Inferior parietal cortex (tissue), 1 donor: Measurements from ENCODE around the gene ZBED4.

Experiments used
- DNase-seq: peaks from one replicate; pipeline ENCODE4 v3.0.0-alpha.2; 2016; ENCODE audit errors: extremely low spot score

Gene ZBED4

GRCh38 chr22:49900441-49901230 lies 47.0 kb downstream of the ZBED4 start:
- no peak for DNase-seq

DNA sequence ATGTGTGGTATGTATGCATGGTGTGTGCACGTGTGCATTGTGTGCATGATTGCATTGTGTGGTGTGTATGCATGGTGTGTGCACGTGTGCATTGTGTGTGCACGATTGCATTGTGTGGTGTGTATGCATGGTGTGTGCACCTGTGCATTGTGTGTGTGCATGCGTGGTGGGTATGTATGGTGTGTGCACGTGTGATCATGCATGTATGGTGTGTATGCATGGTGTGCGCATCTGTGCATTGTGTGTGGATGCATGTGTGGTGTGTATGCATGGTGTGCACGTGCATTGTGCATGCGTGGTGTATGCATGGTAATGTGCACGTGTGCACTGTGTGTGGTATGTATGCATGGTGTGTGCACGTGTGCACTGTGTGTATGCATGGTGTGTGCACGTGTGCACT lies 47.8 kb downstream of the ZBED4 start:
- DNase-seq: no peak

DNA sequence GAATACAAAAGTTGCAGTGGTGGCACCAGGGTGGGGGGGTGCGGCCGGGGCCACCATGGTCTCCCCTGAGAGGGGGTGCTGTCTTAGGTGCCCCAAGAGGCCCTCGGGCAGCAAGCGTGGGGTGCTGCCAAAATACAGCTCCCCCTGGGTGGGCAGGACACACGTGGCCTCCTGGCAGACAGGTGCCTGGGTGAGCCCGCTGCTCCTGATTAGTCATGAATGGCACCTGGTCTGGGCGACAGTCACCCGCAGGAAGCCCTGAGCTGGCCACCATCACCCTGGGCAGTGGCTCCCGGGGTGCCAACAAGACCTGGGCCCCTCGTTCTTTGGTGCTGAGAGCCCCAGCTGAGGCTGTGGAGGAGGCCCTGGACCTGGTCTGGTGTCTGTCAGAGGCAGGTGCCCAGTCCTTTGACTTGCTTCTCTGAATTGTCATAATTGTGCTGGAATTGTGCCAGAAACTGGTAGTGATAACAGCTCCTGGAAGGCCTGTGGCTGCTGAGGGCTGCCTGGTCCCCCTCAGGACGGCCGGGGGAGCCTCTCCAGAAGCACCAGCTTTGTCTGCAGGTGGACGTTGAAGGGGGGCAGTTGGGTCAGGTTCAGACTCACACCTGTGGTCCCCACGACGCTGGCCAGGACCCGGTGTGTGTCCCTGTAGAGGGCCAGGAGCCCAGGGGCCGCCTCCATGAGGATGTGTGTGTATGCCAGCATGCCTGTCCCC lies 49.8 kb downstream of the ZBED4 start:
- DNase-seq: no peak

DNA sequence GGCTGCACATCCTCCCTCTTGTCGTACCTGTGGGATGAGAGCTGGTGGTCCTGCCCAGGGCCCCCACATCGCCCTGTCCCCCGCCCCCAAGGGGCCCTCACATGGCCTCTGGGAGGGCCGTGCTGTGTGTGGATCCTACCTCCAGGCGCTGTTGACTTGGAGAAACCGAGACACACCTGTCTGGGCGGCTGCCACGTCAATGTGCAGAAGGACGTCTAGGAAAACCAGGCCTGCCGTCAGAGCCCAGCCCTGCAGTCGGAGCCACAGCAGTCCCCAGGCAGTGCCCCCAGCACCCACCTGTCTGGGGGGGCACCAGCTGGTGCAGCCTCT lies 50.4 kb downstream of the ZBED4 start:
- DNase-seq: no peak

DNA sequence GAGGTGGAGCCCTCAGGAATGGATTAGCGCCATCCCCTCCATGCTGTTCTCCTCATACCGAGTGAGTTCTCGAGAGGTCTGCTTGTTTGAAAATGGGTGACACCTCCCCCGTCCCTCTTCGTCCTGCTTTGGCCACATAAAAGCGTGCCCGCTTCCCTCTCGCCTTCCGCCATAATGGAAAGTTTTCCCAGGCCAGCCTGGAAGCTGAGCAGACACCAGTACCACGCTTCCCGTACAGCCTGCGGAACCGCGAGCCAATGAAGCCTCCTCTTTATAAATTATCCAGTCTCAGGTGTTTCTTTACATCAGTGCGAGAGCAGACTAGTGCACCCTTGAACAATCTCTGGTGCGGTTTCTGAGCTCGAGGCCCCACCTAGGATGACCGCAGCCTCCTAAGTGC lies 51.8 kb downstream of the ZBED4 start:
- DNase-seq: no peak

GRCh38 chr22:49906071-49906798 lies 52.6 kb downstream of the ZBED4 start:
- no peak for DNase-seq

DNA sequence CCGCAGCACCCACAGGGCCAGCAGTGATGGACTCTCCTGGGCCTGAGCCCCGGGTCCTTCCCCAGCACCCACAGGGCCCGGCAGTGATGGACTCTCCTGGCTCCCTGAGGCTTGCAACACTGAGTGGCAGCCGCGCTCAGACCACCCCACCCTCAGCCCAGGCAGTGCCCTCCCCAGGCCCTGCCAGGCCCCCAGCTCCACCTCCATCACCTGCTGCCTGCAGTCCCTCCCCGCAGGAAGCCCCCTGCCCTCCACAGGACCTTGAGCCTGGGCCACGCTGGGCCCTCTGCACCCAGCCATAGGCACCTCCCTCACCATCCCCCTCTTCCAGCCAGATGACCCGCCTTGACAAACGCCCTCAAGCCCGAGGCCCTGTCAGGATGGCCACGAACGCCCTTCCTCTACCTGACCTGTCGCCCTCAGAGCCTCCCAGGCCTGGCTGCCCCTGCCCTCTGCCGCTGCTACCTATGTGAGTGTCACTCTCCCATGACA lies 53.2 kb downstream of the ZBED4 start:
- no peak for DNase-seq

GRCh38 chr22:49907807-49908206 lies 54.2 kb downstream of the ZBED4 start:
- no peak for DNase-seq

DNA sequence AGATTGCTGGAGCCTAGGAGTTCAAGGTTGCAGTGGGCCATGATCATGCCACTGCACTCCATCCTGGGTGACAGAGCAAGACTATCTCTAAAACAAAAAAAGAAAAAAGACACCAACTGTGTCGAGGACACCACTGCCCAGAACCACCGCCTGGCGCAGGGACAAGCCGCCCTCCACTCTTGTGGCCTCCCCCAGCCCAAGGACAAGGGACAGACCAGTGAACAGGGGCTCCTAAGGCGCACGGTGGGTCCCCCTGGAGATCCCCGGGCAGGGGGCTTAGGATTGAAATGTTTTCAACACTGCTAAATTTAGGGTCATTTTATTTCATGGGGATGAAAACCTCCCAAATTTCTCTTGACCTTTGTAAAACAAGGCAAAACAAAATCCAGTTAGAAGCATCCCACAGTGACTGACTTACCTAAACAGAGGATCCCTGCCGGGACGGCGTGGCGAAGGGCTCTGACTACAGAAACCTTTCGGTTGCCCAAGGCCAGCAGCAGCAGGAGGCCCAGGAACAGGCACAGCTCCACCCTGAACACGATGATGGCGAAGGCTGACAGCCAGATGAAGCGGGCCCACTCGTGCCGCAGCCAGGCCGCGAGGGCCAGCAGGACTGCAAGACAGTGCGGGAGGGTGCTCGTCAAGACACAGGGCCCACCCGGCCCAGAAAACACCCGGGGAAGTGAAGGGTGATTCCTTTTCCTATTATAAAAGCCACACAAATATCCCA lies 56.0 kb downstream of the ZBED4 start:
- DNase-seq: no peak

- no peak for DNase-seq
These were observed 56.8 kb downstream of the ZBED4 start for GRCh38 chr22:49910229-49911155.

- no peak for DNase-seq
These were observed 58.4 kb downstream of the ZBED4 start for GRCh38 chr22:49911881-49912625.

DNA sequence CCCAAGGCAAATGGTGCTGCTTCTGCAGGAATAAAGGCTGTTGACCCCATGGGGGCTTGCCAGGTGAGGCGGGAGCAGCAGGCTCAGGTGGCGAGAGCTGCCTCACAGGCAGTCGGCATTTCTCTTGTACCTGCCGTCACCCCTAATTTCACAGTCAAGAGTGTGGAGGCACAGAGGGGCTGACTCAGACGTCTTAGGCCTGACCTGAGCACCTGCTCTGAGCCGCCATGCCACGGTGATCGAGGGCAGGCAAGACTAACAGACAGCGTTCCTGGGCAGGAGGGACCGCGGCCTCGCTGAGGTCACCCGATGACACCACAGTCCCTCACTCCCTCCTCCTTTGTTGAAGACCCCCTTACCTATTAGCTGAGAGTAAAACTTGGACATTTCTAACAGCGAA lies 59.4 kb downstream of the ZBED4 start:
- no peak for DNase-seq

- DNase-seq: no peak
These were observed 59.8 kb downstream of the ZBED4 start for GRCh38 chr22:49913446-49913845.

- DNase-seq: no peak
These were observed 60.6 kb downstream of the ZBED4 start for GRCh38 chr22:49914256-49914655.

DNA sequence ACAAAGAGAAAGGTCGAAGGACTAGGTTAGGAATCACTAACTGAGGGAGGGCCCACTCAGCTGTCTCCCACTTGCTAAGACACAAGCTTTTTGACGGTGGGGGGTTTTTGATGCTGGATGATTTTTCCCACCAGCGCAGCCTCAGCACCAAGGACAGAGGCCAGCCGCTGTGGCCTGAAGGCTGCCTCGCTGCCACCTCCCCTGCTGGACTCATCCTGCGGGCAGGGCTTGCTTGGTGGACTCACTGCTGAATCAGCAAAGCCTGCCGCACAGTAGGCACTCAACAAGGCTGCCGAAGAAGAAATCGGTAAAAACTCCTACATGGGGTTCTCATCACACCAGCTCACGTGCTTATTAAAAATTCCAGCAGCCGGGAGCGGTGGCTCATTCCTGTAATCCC lies 62.0 kb downstream of the ZBED4 start:
- DNase-seq: no peak

- DNase-seq: no peak
These were observed 63.2 kb downstream of the ZBED4 start for GRCh38 chr22:49916831-49917230.

GRCh38 chr22:49917974-49918910 lies 64.6 kb downstream of the ZBED4 start, which contains the start of the genes ALG12 and CRELD2:
Gene ALG12, minus strand, starts transcription at chr22:49918438. Its CDS starts 4,673 bp downstream, at chr22:49913765.
Gene CRELD2, plus strand, starts transcription at chr22:49918634. Its CDS starts 136 bp downstream, at chr22:49918770.
- peak; percentile 90 for DNase-seq
